Erythroblast (primary cell): ENCODE results near the gene UBN1.

Experiments
- GATA1 ChIP-seq: IDR thresholded peaks from 2 replicates; pipeline ENCODE4 v1.6.1; 2011; ENCODE audit warnings: low read depth, mild to moderate bottlenecking, control low read depth, low read length, moderate library complexity
- POLR2A ChIP-seq: IDR thresholded peaks from 2 replicates; pipeline ENCODE4 v1.6.1; 2011; ENCODE audit warnings: mild to moderate bottlenecking, low read length

GRCh38 chr16:4892361-4893102 lies 45.3 kb downstream of the UBN1 start:
- no peak for TF ChIP-seq POLR2A
- TF ChIP-seq GATA1: no peak
